ENCODE measurements around the gene NUDT3. TPM values are rescaled to one million over a fixed set of nuclear protein-coding genes. Genes with fewer than 3 reads are reported as not detected.

The NUDT3 gene
- total RNA-seq, 4 donors from 2014 or later: 32.2 to 66.3 (median 46.9) TPM

- H3K4me3 ChIP-seq: no peak overlapping the region
- no peak for ATAC-seq
- H3K27ac ChIP-seq: peak overlapping the region in 2 of 4 donors; percentile 16 to 37
- TF ChIP-seq CTCF (IDR thresholded peaks at IDR 0.05): no peak
- no peak for TF ChIP-seq EP300 (IDR thresholded peaks at IDR 0.05)
- no peak for TF ChIP-seq POLR2A (IDR thresholded peaks at IDR 0.05)
- TF ChIP-seq POLR2AphosphoS5 (IDR thresholded peaks at IDR 0.05): no peak
- H3K27me3 ChIP-seq: no peaks in the 10 kb centered on the region
- H3K36me3 ChIP-seq: peaks cover 0 to 66% of the 10 kb centered on the region in 2 donors
- no peaks in the 10 kb centered on the region for H3K9me3 ChIP-seq
- WGBS, 2 donors (ENCODE audit: low coverage in 1 of 2): 61 to 68% methylated on average over 5 of the region's 5 CpGs
- H3K4me1 ChIP-seq: peaks cover 0 to 33% (median 11%) of the 10 kb centered on the region in 3 donors
Observed at GRCh38 chr6:34423254-34423653, 30.8 kb upstream of the NUDT3 start.

GRCh38 chr6:34418367-34418766 lies 25.9 kb upstream of the NUDT3 start:
- Histone ChIP-seq H3K9me3 (no peaks in the 10 kb centered on the region), H3K27me3 (no peaks in the 10 kb centered on the region), H3K4me1 (peaks cover 4 to 25% (median 10%) of the 10 kb centered on the region in 3 donors), H3K4me3 (no peak overlapping the region), H3K27ac (no peak overlapping the region), H3K36me3 (peaks cover 0 to 76% of the 10 kb centered on the region in 2 donors)
- WGBS, 2 donors (ENCODE audit: low coverage in 1 of 2): 46 to 71% methylated on average over 5 of the region's 5 CpGs
- ATAC-seq: no peak
- TF ChIP-seq CTCF (IDR thresholded peaks at IDR 0.05) (no peak), POLR2A (IDR thresholded peaks at IDR 0.05) (no peak)

GRCh38 chr6:34416877-34417371 lies 24.5 kb upstream of the NUDT3 start:
- TF ChIP-seq POLR2A (IDR thresholded peaks at IDR 0.05): no peak
- TF ChIP-seq POLR2AphosphoS5 (IDR thresholded peaks at IDR 0.05): no peak
- no peak for TF ChIP-seq EP300 (IDR thresholded peaks at IDR 0.05)
- TF ChIP-seq CTCF (IDR thresholded peaks at IDR 0.05): no peak
- no peak for ATAC-seq
- Histone ChIP-seq H3K4me3 (no peak overlapping the region), H3K27me3 (no peaks in the 10 kb centered on the region), H3K27ac (no peak overlapping the region), H3K36me3 (peaks cover 0 to 65% of the 10 kb centered on the region in 2 donors), H3K9me3 (no peaks in the 10 kb centered on the region), H3K4me1 (peaks cover 4 to 18% (median 10%) of the 10 kb centered on the region in 3 donors)
- WGBS, 2 donors (ENCODE audit: low coverage in 1 of 2): 46 to 49% methylated on average over 3 to 4 of the region's 7 CpGs

- ATAC-seq: peak; percentile 91
- H3K27ac ChIP-seq: peak overlapping the region; percentile 43 to 77 (median 68)
- H3K4me3 ChIP-seq: no peak overlapping the region
- no peaks in the 10 kb centered on the region for H3K9me3 ChIP-seq
- no peaks in the 10 kb centered on the region for H3K27me3 ChIP-seq
- peaks cover 0 to 48% of the 10 kb centered on the region in 2 donors for H3K36me3 ChIP-seq
- WGBS, 2 donors (ENCODE audit: low coverage in 1 of 2): 46% methylated on average over 11 of the region's 11 CpGs
- TF ChIP-seq POLR2A (IDR thresholded peaks at IDR 0.05) (no peak), POLR2AphosphoS5 (IDR thresholded peaks at IDR 0.05) (peak; percentile 46), EP300 (IDR thresholded peaks at IDR 0.05) (no peak), CTCF (IDR thresholded peaks at IDR 0.05) (peak; percentile 18 to 84 (median 76))
- H3K4me1 ChIP-seq: peaks cover 4 to 18% (median 10%) of the 10 kb centered on the region in 3 donors
Observed at GRCh38 chr6:34414999-34415858, 22.8 kb upstream of the NUDT3 start.

Data from gastroesophageal sphincter (tissue), 4 donors.